Left ventricle myocardium superior (tissue), 1 donor: ENCODE results near the gene FLYWCH1. TPM values are rescaled to one million over a fixed set of nuclear protein-coding genes. Genes with fewer than 3 reads are reported as not detected.

Source experiments
- ATAC-seq: fragments of 200-7000 bp; cut with Tn5 transposase; one replicate; pipeline ENCODE4 v1.9.1; 2020; ENCODE audit warnings: mild to moderate bottlenecking, moderate library complexity
- DNase-seq: peaks from one replicate; pipeline ENCODE4 v3.0.0-alpha.2; 2020
- intact Hi-C: fragments of 100-400 bp; cut with micrococcal nuclease; formaldehyde crosslinking; loops from one replicate; pipeline ENCODE4 v1.11.0; 2022
- total RNA-seq: library from RNA; stranded (reverse); fragmentation: NEBNext Ultra II Directional; extraction: Animal tissue kit (Norgen Biotek cat#: 25700); gene quantifications from one replicate; pipeline ENCODE4 v1.2.1, GENCODE V29; 2021
- donor health status: DM: no; HTN: yes; CAD: no; lungs with severe emphysema.

The FLYWCH1 gene
- total RNA-seq, 1 donor from 2014 or later = 36.1 TPM

GRCh38 chr16:2992383-2993081 lies 80.8 kb downstream of the FLYWCH1 start:
- ATAC-seq (no peak), DNase-seq (no peak)
- intact Hi-C loops = no loop called here

- ATAC-seq = no peak
- intact Hi-C loops = no loop called here
- DNase-seq = no peak
Measured at GRCh38 chr16:2996298-2996697, 84.6 kb downstream of the FLYWCH1 start.

GRCh38 chr16:2999929-3000328 lies 88.2 kb downstream of the FLYWCH1 start:
- ATAC-seq = no peak

GRCh38 chr16:3000540-3000939 lies 88.8 kb downstream of the FLYWCH1 start:
- intact Hi-C loops = no loop called here
- DNase-seq (no peak), ATAC-seq (no peak)

More at GRCh38 chr16:2999929-3000328, 88.2 kb downstream of the FLYWCH1 start:
- intact Hi-C loops = no loop called here
- no peak for DNase-seq

Other genes starting within 250 kb of the FLYWCH1 start
- gene KCTD5, start 229.4 kb upstream of the FLYWCH1 start, total RNA-seq = 10.4 TPM
- gene PRSS27, start 191.7 kb upstream of the FLYWCH1 start, total RNA-seq = 0.12 TPM
- gene SRRM2, start 159.3 kb upstream of the FLYWCH1 start, total RNA-seq = 292 TPM
- 325 TPM for gene ELOB, start 134.7 kb upstream of the FLYWCH1 start, total RNA-seq
- gene PRSS33, start 124.4 kb upstream of the FLYWCH1 start, total RNA-seq = not detected
- gene PRSS41, start 113.5 kb upstream of the FLYWCH1 start, total RNA-seq = not detected
- gene PRSS21, start 94.7 kb upstream of the FLYWCH1 start, total RNA-seq = not detected
- 0.37 TPM for gene ZG16B, start 81.6 kb upstream of the FLYWCH1 start, total RNA-seq
- not detected for gene PRSS22, start 53.8 kb upstream of the FLYWCH1 start, total RNA-seq
- gene FLYWCH2, start 28.7 kb upstream of the FLYWCH1 start, total RNA-seq = 28.6 TPM
- not detected for gene KREMEN2, start 52.3 kb downstream of the FLYWCH1 start, total RNA-seq
- 7.9 TPM for gene PAQR4, start 57.4 kb downstream of the FLYWCH1 start, total RNA-seq
- 0.55 TPM for gene PKMYT1, start 68.5 kb downstream of the FLYWCH1 start, total RNA-seq
- 1.2 TPM for gene CLDN9, start 101.0 kb downstream of the FLYWCH1 start, total RNA-seq
- not detected for gene CLDN6, start 106.3 kb downstream of the FLYWCH1 start, total RNA-seq
- 17.7 TPM for gene TNFRSF12A, start 108.4 kb downstream of the FLYWCH1 start, total RNA-seq
- 61.1 TPM for gene HCFC1R1, start 112.0 kb downstream of the FLYWCH1 start, total RNA-seq
- 11.3 TPM for gene THOC6, start 112.1 kb downstream of the FLYWCH1 start, total RNA-seq
- not detected for gene BICDL2, start 125.0 kb downstream of the FLYWCH1 start, total RNA-seq
- gene MMP25, start 134.6 kb downstream of the FLYWCH1 start, total RNA-seq = 2.8 TPM
- 46.0 TPM for gene IL32, start 153.7 kb downstream of the FLYWCH1 start, total RNA-seq
- not detected for gene ZSCAN10, start 187.4 kb downstream of the FLYWCH1 start, total RNA-seq
- 8.8 TPM for gene ZNF205, start 200.7 kb downstream of the FLYWCH1 start, total RNA-seq
- gene ZNF213, start 223.1 kb downstream of the FLYWCH1 start, total RNA-seq = 7.1 TPM